ENCODE results near the gene OR7G2.
A peak's percentile ranks its signal among the peaks of the same experiment; 100 is the strongest.

The OR7G2 gene

GRCh38 chr19:9148697-9149096 lies 41.4 kb upstream of the OR7G2 start:
- DNase-seq (ENCODE audit: low read depth): no peak
- no peak overlapping the region for H3K4me3 ChIP-seq (ENCODE audit: low read depth, low read length)
- no peak for TF ChIP-seq CTCF (IDR thresholded peaks at IDR 0.05; ENCODE audit: low read depth, low read length)
- TF ChIP-seq MYC (IDR thresholded peaks at IDR 0.05; ENCODE audit: low read depth, low read length): no peak
- no peak for TF ChIP-seq POLR2A (IDR thresholded peaks at IDR 0.05; ENCODE audit: extremely low read depth, insufficient read length)
- no peak for TF ChIP-seq MAX (IDR thresholded peaks at IDR 0.05; ENCODE audit: low read depth, low read length)

- no peak for TF ChIP-seq CTCF (IDR thresholded peaks at IDR 0.05; ENCODE audit: low read depth, low read length)
- TF ChIP-seq MYC (IDR thresholded peaks at IDR 0.05; ENCODE audit: low read depth, low read length): no peak
- TF ChIP-seq POLR2A (IDR thresholded peaks at IDR 0.05; ENCODE audit: extremely low read depth, insufficient read length): no peak
- TF ChIP-seq MAX (IDR thresholded peaks at IDR 0.05; ENCODE audit: low read depth, low read length): no peak
- DNase-seq (ENCODE audit: low read depth): no peak
- H3K4me3 ChIP-seq (ENCODE audit: low read depth, low read length): no peak overlapping the region
Measured at GRCh38 chr19:9146882-9147281, 39.6 kb upstream of the OR7G2 start.

- no peak for TF ChIP-seq CTCF (IDR thresholded peaks at IDR 0.05; ENCODE audit: low read depth, low read length)
- no peak for TF ChIP-seq MAX (IDR thresholded peaks at IDR 0.05; ENCODE audit: low read depth, low read length)
- TF ChIP-seq MYC (IDR thresholded peaks at IDR 0.05; ENCODE audit: low read depth, low read length): no peak
- TF ChIP-seq POLR2A (IDR thresholded peaks at IDR 0.05; ENCODE audit: extremely low read depth, insufficient read length): no peak
- no peak overlapping the region for H3K4me3 ChIP-seq (ENCODE audit: low read depth, low read length)
- peak; percentile 45 for DNase-seq (ENCODE audit: low read depth)
Measured at GRCh38 chr19:9144920-9145319, 37.6 kb upstream of the OR7G2 start.

GRCh38 chr19:9140159-9140874 lies 33.0 kb upstream of the OR7G2 start, which contains the start of gene ZNF317:
Gene ZNF317, plus strand, starts transcription at chr19:9140397. Its CDS starts 15,620 bp downstream, at chr19:9156017.
- TF ChIP-seq MAX (IDR thresholded peaks at IDR 0.05; ENCODE audit: low read depth, low read length): peak; percentile 77
- TF ChIP-seq POLR2A (IDR thresholded peaks at IDR 0.05; ENCODE audit: extremely low read depth, insufficient read length): peak; percentile 99
- TF ChIP-seq CTCF (IDR thresholded peaks at IDR 0.05; ENCODE audit: low read depth, low read length): no peak
- peak; percentile 98 for TF ChIP-seq MYC (IDR thresholded peaks at IDR 0.05; ENCODE audit: low read depth, low read length)
- peak; percentile 99 for DNase-seq (ENCODE audit: low read depth)
- H3K4me3 ChIP-seq (ENCODE audit: low read depth, low read length): peak within 1 kb of the TSS; percentile 70

GRCh38 chr19:9139609-9140158 lies 32.4 kb upstream of the OR7G2 start:
- peak; percentile 92 for TF ChIP-seq MAX (IDR thresholded peaks at IDR 0.05; ENCODE audit: low read depth, low read length)
- no peak for TF ChIP-seq MYC (IDR thresholded peaks at IDR 0.05; ENCODE audit: low read depth, low read length)
- peak; percentile 36 for DNase-seq (ENCODE audit: low read depth)
- peak overlapping the region; percentile 70 for H3K4me3 ChIP-seq (ENCODE audit: low read depth, low read length)

- no peak for TF ChIP-seq POLR2A (IDR thresholded peaks at IDR 0.05; ENCODE audit: extremely low read depth, insufficient read length)
- TF ChIP-seq MYC (IDR thresholded peaks at IDR 0.05; ENCODE audit: low read depth, low read length): no peak
- no peak for TF ChIP-seq CTCF (IDR thresholded peaks at IDR 0.05; ENCODE audit: low read depth, low read length)
- TF ChIP-seq MAX (IDR thresholded peaks at IDR 0.05; ENCODE audit: low read depth, low read length): no peak
- no peak for DNase-seq (ENCODE audit: low read depth)
- H3K4me3 ChIP-seq (ENCODE audit: low read depth, low read length): no peak overlapping the region
Measured at GRCh38 chr19:9132422-9132821, 25.1 kb upstream of the OR7G2 start.
